GM18870 (cell line): ENCODE data around the gene COQ5.

Experiments used
- ATAC-seq: cut with Tn5 transposase; IDR thresholded peaks from one replicate; pipeline ENCODE4 v1.9.1; 2021; ENCODE audit warnings: moderate library complexity; ENCODE audit not compliant: unreplicated experiment

COQ5 gene

DNA sequence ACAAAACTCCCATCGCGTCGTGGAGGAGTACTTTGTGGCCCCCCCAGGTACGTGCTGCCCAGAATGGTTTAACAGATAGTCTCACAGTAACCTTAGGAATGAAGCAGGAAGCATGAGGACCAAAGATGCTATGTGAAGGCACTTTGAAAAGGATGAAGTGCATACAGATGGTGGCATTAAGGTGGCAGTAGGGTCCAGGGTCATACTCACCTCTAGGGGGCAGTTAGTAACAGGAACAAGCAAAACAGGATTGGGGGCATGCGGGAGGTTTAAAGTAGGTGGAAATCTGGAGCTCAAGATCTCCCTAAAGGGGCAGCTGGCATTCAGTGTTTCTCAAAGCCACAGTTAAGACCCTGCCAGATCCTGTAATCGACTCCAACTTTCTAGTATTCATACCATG, 71.8 kb downstream of the COQ5 start:
- ATAC-seq, result no peak

GRCh38 chr12:120455302-120455701, 73.7 kb downstream of the COQ5 start:
- no peak for ATAC-seq

- ATAC-seq, result no peak
Measured at GRCh38 chr12:120453977-120454376, 75.0 kb downstream of the COQ5 start.
